PC-9 (cell line): ENCODE results near the gene CPSF4L. TPM values are rescaled to one million over a fixed set of nuclear protein-coding genes. Genes with fewer than 3 reads are reported as not detected.
A peak's percentile ranks its signal among the peaks of the same experiment; 100 is the strongest.

Source experiments
- BruUV-seq: library from RNA; stranded (reverse); fragments of 400-500 nt; replicated peaks from 2 replicates; lab custom pipeline; 2021; lab: Mats Ljungman, UMichigan
- CTCF ChIA-PET: fragments of 300-600 bp; sonication (Branson Sonifier 250); formaldehyde crosslinking; loops from one replicate; lab custom pipeline; 2022; ENCODE audit warnings: antibody characterized with exemption; lab: Charles Lee
- POLR2A ChIA-PET: fragments of 300-600 bp; sonication (Branson Sonifier 250); formaldehyde crosslinking; loops from one replicate; lab custom pipeline; 2022; ENCODE audit warnings: antibody characterized with exemption; ENCODE audit not compliant: unreplicated experiment; lab: Charles Lee
- DNase-seq, 2 experiments: peaks; one replicate each; pipeline versions ENCODE4 v3.0.0 to v3.0.0-alpha.2; 2015 to 2022; ENCODE audit warnings: mixed read lengths in 1 of 2
- H2AFZ ChIP-seq: fragments of 200-600 bp; sonication (generic); 2 replicates; pipeline ENCODE4 v1.8.1; 2017; ENCODE audit warnings: antibody characterized with exemption
- H3F3A ChIP-seq: fragments of 200-600 bp; sonication (generic); 2 replicates; pipeline ENCODE4 v1.8.1; 2017; ENCODE audit warnings: antibody characterized with exemption, mild to moderate bottlenecking, low read depth; ENCODE audit not compliant: insufficient read depth
- H3K27ac ChIP-seq: fragments of 200-600 bp; sonication (generic); 2 replicates; pipeline ENCODE4 v1.6.1; 2016; ENCODE audit warnings: mixed run types
- H3K27me3 ChIP-seq: fragments of 200-600 bp; sonication (generic); 2 replicates; pipeline ENCODE4 v1.6.1; 2016; ENCODE audit warnings: low read depth, mixed run types; ENCODE audit not compliant: insufficient read depth
- H3K36me3 ChIP-seq: fragments of 200-600 bp; sonication (generic); 2 replicates; pipeline ENCODE4 v1.6.1; 2016; ENCODE audit warnings: low read depth, mixed run types
- H3K4me1 ChIP-seq: fragments of 200-600 bp; sonication (generic); replicated peaks from 2 replicates; pipeline ENCODE4 v1.6.1; 2016; ENCODE audit warnings: mixed run types; ENCODE audit not compliant: insufficient read depth
- H3K4me2 ChIP-seq: fragments of 200-600 bp; sonication (generic); 2 replicates; pipeline ENCODE4 v1.6.1; 2017; ENCODE audit warnings: mixed run types
- H3K4me3 ChIP-seq: fragments of 200-600 bp; sonication (generic); 2 replicates; pipeline ENCODE4 v1.6.1; 2016; ENCODE audit warnings: mixed run types
- H3K79me2 ChIP-seq: fragments of 200-600 bp; sonication (generic); 2 replicates; pipeline ENCODE4 v1.6.1; 2017; ENCODE audit warnings: low read depth, mixed run types
- H3K9me2 ChIP-seq: fragments of 200-600 bp; sonication (generic); 2 replicates; pipeline ENCODE4 v1.8.1; 2017; ENCODE audit warnings: mild to moderate bottlenecking; ENCODE audit not compliant: insufficient read depth
- H3K9me3 ChIP-seq: fragments of 200-600 bp; sonication (generic); 2 replicates; pipeline ENCODE4 v1.8.1; 2016; ENCODE audit warnings: low read depth; ENCODE audit not compliant: insufficient read depth
- H4K20me1 ChIP-seq: fragments of 200-600 bp; sonication (generic); 2 replicates; pipeline ENCODE4 v1.8.1; 2017; ENCODE audit not compliant: insufficient read depth
- CTCF ChIP-seq: fragments of 200-600 bp; sonication (generic); conservative IDR thresholded peaks from 2 replicates; pipeline ENCODE4 v1.6.1; 2017; ENCODE audit warnings: mixed run types, antibody characterized with exemption, mild to moderate bottlenecking, moderate library complexity
- EZH2 ChIP-seq: fragments of 200-600 bp; sonication (generic); IDR thresholded peaks from 2 replicates; pipeline ENCODE4 v1.8.0; 2017; ENCODE audit warnings: antibody characterized with exemption, low read depth
- intact Hi-C: fragments of 100-400 bp; cut with micrococcal nuclease; formaldehyde crosslinking; loops from one replicate; pipeline ENCODE4 v1.10.0; 2022; ENCODE audit not compliant: unreplicated experiment
- total RNA-seq: library from RNA; stranded (reverse); gene quantifications from 2 replicates; pipeline ENCODE4 v1.2.3, GENCODE V29; 2021

The CPSF4L gene
- total RNA-seq, 1 experiment from 2014 or later, result 0.52 TPM

- H3K4me3 ChIP-seq, result no peak overlapping the region
- no peak for TF ChIP-seq EZH2
- no peak for TF ChIP-seq CTCF
- POLR2A ChIA-PET, result no interaction called here
- no TSS peak for BruUV-seq
- H3K4me1 ChIP-seq, result no peaks in the 10 kb centered on the region
- intact Hi-C loops, result loop anchor here (5.0 to 10.0 kb wide), 2 partner anchors 36 to 919 kb away; no protein-coding TSS in a partner anchor
- no peak overlapping the region for H2AFZ ChIP-seq
- DNase-seq, result no peak
- no peak overlapping the region for H3K27ac ChIP-seq
- no peaks in the 10 kb centered on the region for H3K9me2 ChIP-seq
- no peaks in the 10 kb centered on the region for H3K79me2 ChIP-seq
- no peaks in the 10 kb centered on the region for H4K20me1 ChIP-seq
- no peaks in the 10 kb centered on the region for H3K9me3 ChIP-seq
- H3K4me2 ChIP-seq, result no peak overlapping the region
- no peaks in the 10 kb centered on the region for H3K36me3 ChIP-seq
- CTCF ChIA-PET, result interaction anchor here (2.6 kb wide), 1 partner anchor 114 kb away, joined by 15 read pairs; no protein-coding TSS in a partner anchor
- H3F3A ChIP-seq, result no peaks in the 10 kb centered on the region
- H3K27me3 ChIP-seq, result no peaks in the 10 kb centered on the region
Measured at GRCh38 chr17:73256220-73256619, 5.5 kb downstream of the CPSF4L start.

- intact Hi-C loops, result loop anchor here (1.0 to 10.0 kb wide), 5 partner anchors 37 to 919 kb away; no protein-coding TSS in a partner anchor
- H3K4me2 ChIP-seq, result no peak overlapping the region
- H3K9me2 ChIP-seq, result no peaks in the 10 kb centered on the region
- H3K4me1 ChIP-seq, result no peaks in the 10 kb centered on the region
- no peak overlapping the region for H3K27ac ChIP-seq
- no peaks in the 10 kb centered on the region for H3K9me3 ChIP-seq
- H3K36me3 ChIP-seq, result no peaks in the 10 kb centered on the region
- H3F3A ChIP-seq, result no peaks in the 10 kb centered on the region
- no peak overlapping the region for H2AFZ ChIP-seq
- no peak overlapping the region for H3K4me3 ChIP-seq
- H3K79me2 ChIP-seq, result no peaks in the 10 kb centered on the region
- CTCF ChIA-PET, result interaction anchor here (0.5 to 2.6 kb wide), 3 partner anchors 28 to 114 kb away, joined by 3 to 15 read pairs (median 4); no protein-coding TSS in a partner anchor
- no peaks in the 10 kb centered on the region for H3K27me3 ChIP-seq
- no TSS peak for BruUV-seq
- H4K20me1 ChIP-seq, result no peaks in the 10 kb centered on the region
- POLR2A ChIA-PET, result no interaction called here
- DNase-seq, result peak; percentile 51 to 63
- TF ChIP-seq EZH2 (no peak), CTCF (peak; percentile 99)
Measured at GRCh38 chr17:73255671-73256181, 6.0 kb downstream of the CPSF4L start.

GRCh38 chr17:73251871-73252270, 9.8 kb downstream of the CPSF4L start:
- Histone ChIP-seq H3K9me3 (no peaks in the 10 kb centered on the region), H3K27me3 (no peaks in the 10 kb centered on the region), H4K20me1 (no peaks in the 10 kb centered on the region), H3K4me2 (no peak overlapping the region), H3K79me2 (no peaks in the 10 kb centered on the region), H3K4me1 (no peaks in the 10 kb centered on the region), H3K27ac (no peak overlapping the region), H3K9me2 (no peaks in the 10 kb centered on the region), H3K36me3 (no peaks in the 10 kb centered on the region), H2AFZ (no peak overlapping the region), H3K4me3 (no peak overlapping the region), H3F3A (no peaks in the 10 kb centered on the region)
- intact Hi-C loops, result loop anchor here (10.0 kb wide), 1 partner anchor 923 kb away; no protein-coding TSS in a partner anchor
- BruUV-seq, result no TSS peak
- no peak for DNase-seq
- TF ChIP-seq EZH2 (no peak), CTCF (no peak)
- ChIA-PET POLR2A (no interaction called here), CTCF (no interaction called here)
